ENCODE measurements around the gene STAG1. TPM values are rescaled to one million over a fixed set of nuclear protein-coding genes. Genes with fewer than 3 reads are reported as not detected.

The STAG1 gene
- total RNA-seq, 1 experiment from 2014 or later = 34.6 TPM

DNA sequence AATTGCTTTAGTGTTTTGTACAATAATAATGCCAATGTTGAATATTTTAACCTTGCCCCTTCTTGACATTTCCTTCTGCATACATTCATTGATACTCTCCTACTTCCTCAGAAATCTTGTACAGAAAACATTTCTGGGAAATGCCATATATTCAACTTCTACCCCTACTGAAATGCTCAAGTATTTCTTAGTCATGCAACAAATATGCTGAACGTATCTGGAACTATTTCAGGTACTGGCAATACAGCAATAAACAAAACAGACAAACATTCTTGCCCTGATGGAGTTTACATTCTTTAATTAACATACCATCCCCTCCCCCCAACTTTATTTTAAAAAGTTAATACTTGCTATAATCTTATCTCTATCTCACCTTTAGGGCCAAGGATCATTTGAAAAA lies 147.2 kb downstream of the STAG1 start:
- H3K9me3 Mint-ChIP-seq = no peaks in the 10 kb centered on the region
- H2BK12ac ChIP-seq (ENCODE audit: insufficient read length, low read depth, low read length) = no peak overlapping the region
- H3K27ac Mint-ChIP-seq = no peak overlapping the region; a peak in 1 of 7 replicates
- H2BK5ac ChIP-seq (ENCODE audit: insufficient read length, low read length) = no peak overlapping the region
- no peak overlapping the region for H3K14ac ChIP-seq (ENCODE audit: insufficient read depth, low read length)
- H4K5ac ChIP-seq (ENCODE audit: insufficient read length, low read depth, low read length) = no peak overlapping the region
- H3K4me1 ChIP-seq (ENCODE audit: insufficient read depth, low read length) = no peaks in the 10 kb centered on the region
- no peaks in the 10 kb centered on the region for H4K20me1 ChIP-seq (ENCODE audit: control insufficient read depth, insufficient read depth, insufficient read length)
- H3K4me2 ChIP-seq (ENCODE audit: insufficient read depth, insufficient read length, low read length) = no peak overlapping the region
- no peak overlapping the region for H3K23ac ChIP-seq (ENCODE audit: insufficient read length, low read depth, low read length)
- TF ChIP-seq, protein P1, sequence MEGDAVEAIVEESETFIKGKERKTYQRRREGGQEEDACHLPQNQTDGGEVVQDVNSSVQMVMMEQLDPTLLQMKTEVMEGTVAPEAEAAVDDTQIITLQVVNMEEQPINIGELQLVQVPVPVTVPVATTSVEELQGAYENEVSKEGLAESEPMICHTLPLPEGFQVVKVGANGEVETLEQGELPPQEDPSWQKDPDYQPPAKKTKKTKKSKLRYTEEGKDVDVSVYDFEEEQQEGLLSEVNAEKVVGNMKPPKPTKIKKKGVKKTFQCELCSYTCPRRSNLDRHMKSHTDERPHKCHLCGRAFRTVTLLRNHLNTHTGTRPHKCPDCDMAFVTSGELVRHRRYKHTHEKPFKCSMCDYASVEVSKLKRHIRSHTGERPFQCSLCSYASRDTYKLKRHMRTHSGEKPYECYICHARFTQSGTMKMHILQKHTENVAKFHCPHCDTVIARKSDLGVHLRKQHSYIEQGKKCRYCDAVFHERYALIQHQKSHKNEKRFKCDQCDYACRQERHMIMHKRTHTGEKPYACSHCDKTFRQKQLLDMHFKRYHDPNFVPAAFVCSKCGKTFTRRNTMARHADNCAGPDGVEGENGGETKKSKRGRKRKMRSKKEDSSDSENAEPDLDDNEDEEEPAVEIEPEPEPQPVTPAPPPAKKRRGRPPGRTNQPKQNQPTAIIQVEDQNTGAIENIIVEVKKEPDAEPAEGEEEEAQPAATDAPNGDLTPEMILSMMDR (conservative IDR thresholded peaks at IDR 0.05) = no peak
- no peak overlapping the region for H3T11ph ChIP-seq (ENCODE audit: low read length)
- no peak overlapping the region for H3K56ac ChIP-seq (ENCODE audit: insufficient read length, low read depth, low read length)
- H3K36me3 Mint-ChIP-seq (ENCODE audit: insufficient read depth in 1 of 3, low read depth in 3 of 3) = peaks cover 2 to 13% (median 10%) of the 10 kb centered on the region in 3 experiments; a peak in 4 of 7 replicates
- H2AK5ac ChIP-seq (ENCODE audit: insufficient read length, low read length) = no peak overlapping the region
- H3K79me2 ChIP-seq (ENCODE audit: insufficient read depth, low read length) = no peaks in the 10 kb centered on the region
- no CpG with 5 or more reads among the region's 1 CpG for WGBS (ENCODE audit: extremely low coverage, insufficient read length, low lambda C conversion rate)
- H3K79me1 ChIP-seq (ENCODE audit: insufficient read depth, low read depth, low read length, poor library complexity, severe bottlenecking) = peaks cover 2% of the 10 kb centered on the region
- H3K27ac ChIP-seq (ENCODE audit: insufficient read length, low read depth, low read length) = no peak overlapping the region
- DNase-seq = no peak
- no peaks in the 10 kb centered on the region for H3K27me3 Mint-ChIP-seq (ENCODE audit: low read depth)
- H2BK120ac ChIP-seq (ENCODE audit: low read depth, low read length, poor library complexity, severe bottlenecking) = no peak overlapping the region
- no peaks in the 10 kb centered on the region for H3K23me2 ChIP-seq (ENCODE audit: insufficient read length, low read depth, low read length, poor library complexity, severe bottlenecking)
- no peaks in the 10 kb centered on the region for H3K27me3 ChIP-seq (ENCODE audit: insufficient read depth, low read length)
- no peak overlapping the region for H3K4me3 Mint-ChIP-seq
- no peaks in the 10 kb centered on the region; a peak in 1 of 4 replicates for H3K4me1 Mint-ChIP-seq
- no peak overlapping the region for H4K91ac ChIP-seq (ENCODE audit: insufficient read length, low read depth, low read length)
- H3K9me3 ChIP-seq (ENCODE audit: control insufficient read depth, low read depth, low read length) = no peaks in the 10 kb centered on the region
- H2AFZ ChIP-seq (ENCODE audit: low read length) = no peak overlapping the region
- H3K4ac ChIP-seq (ENCODE audit: low read depth, low read length) = no peak overlapping the region
- no peak overlapping the region for H3K9ac ChIP-seq (ENCODE audit: extremely low read depth, insufficient read length, low read length)
- H2BK15ac ChIP-seq (ENCODE audit: low read depth, low read length) = no peak overlapping the region
- no peak overlapping the region for H2BK20ac ChIP-seq (ENCODE audit: low read depth, low read length, poor library complexity, severe bottlenecking)
- H3K18ac ChIP-seq (ENCODE audit: insufficient read length, low read depth, low read length) = no peak overlapping the region
- no peak overlapping the region for H4K8ac ChIP-seq (replicated peaks; ENCODE audit: insufficient read length, low read depth, low read length)

All from H9 (cell line).